ENCODE data around the gene TTLL3.
A peak's percentile ranks its signal among the peaks of the same experiment; 100 is the strongest.

Gene TTLL3

DNA sequence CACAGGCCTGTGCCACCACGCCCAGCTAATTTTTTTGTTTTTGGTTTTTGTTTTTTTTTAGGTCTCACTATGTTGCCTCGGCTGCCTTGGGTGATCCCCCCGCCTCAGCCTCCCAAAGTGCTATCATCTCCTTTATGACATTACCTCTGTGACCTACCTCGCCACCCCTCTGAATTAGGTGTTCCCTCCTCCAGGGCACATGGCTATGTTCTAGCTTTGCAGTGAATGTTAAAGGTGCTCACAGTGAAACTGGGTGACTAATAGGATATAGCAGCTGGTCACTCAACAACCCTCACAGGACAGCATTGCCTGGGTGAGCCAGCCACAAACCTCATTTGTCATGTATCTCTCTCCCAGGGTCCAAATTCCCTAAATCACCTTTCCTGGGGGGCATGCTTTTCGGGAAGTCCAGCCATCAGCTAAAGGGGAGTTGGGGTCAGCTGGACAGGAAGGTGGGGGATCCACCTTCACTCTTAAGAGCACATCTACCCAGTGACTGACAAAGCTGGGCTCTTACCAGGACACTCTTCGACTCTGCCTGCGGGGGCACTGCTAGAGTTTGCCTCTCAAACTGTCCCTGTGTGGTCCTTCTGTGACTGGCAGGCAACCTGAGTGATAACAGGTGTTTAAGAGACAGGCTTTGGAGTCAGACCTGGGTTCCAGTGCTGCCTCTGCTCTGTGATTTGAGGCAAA is 1.6 kb upstream of the TTLL3 start:
- DNase-seq, result peak; percentile 42

GRCh38 chr3:9809239-9809614 is 835 bp upstream of the TTLL3 start:
- DNase-seq, result no peak

DNA sequence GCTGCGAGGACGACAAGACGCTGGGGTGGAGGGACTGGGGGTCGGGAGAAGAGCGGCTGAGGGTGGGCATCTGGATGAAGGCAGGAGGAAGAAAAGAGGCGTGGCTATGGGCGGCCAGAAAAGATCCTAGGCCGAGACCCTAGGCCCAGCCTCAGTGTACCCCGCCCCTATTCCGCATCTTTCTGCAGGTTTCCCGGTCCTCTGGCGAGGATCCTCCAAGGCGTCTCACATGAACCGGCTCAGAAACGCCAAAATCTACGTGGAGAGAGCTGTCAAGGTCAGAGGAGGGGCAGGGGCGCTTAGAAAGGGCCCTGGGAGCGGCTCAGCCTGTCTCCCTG is 340 bp downstream of the TTLL3 start:
- no peak for DNase-seq

DNA sequence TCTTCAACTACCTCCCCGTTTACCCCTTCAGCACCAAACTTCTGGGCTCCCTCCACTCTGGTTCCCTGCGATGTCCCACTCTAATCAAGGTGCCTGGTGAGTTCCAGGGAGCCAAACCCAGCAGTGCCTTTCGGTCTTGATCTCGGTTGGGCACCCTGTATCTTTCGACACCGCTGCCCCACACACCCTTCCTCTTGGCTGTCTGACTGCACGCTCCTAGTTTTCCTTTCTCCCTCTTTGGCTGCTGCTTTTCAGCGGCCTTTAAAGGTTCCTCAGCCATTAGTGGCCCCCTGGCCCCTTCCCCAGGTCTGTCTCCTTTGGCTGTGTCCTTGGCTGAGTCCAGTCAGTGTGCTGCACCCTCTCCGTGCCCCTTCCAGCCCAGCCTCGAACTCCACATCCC is 784 bp downstream of the TTLL3 start:
- DNase-seq, result no peak

- no peak for DNase-seq
These were observed 2.9 kb downstream of the TTLL3 start for GRCh38 chr3:9812870-9813483.

DNA sequence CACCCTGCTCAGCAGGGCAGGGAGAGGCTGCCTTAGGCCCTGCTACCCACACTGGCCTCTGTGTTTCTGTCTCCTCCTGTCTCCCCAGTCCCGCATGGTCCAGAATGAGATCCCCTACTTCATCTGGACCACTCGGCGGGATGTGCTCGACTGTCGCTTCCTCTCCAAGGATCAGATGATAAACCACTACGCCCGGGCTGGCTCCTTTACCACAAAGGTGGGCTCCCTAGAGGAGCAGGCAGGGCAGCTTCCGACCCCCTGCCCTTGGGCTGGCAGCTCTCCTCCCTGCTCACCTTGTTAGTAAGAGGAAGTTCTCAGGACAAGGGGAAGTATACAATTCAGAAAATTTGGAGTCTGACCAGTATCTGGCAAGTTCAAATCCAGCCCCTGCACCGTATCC is 5.9 kb downstream of the TTLL3 start:
- no peak for DNase-seq

- DNase-seq, result no peak
These were observed 7.4 kb downstream of the TTLL3 start for GRCh38 chr3:9817436-9817835.

DNA sequence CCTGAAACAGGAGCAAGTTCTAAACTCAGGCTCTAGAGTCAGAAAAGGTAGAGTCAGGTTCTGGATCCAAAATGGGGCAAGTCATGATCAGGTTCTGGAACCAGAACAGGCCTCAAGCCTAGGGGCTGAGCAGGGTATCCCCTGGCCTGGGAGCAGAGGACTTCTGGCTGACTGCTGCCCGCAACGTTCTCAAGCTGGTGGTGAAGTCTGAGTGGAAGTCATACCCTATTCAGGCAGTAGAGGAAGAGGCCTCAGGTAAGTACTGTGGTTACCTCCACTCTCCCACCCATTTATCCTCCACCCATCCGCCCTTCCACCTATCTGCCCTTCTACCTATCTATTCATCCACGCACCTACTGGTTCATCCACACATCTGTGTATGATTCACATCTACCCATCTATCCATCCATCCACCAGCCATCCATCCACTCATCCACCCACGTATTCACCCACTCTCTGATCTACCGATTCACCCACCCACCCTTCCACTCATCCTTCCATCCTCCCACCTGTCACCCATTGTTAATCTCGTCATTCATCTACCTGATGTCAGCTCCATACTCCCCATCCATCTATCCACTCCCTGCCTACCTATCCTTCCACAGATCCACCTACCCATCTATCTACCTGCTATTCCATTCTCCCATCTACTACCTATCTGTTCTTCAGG is 8.7 kb downstream of the TTLL3 start:
- no peak for DNase-seq

- no peak for DNase-seq
These were observed 10.5 kb downstream of the TTLL3 start for GRCh38 chr3:9820543-9820942.

GRCh38 chr3:9820946-9821345 is 10.9 kb downstream of the TTLL3 start:
- no peak for DNase-seq

DNA sequence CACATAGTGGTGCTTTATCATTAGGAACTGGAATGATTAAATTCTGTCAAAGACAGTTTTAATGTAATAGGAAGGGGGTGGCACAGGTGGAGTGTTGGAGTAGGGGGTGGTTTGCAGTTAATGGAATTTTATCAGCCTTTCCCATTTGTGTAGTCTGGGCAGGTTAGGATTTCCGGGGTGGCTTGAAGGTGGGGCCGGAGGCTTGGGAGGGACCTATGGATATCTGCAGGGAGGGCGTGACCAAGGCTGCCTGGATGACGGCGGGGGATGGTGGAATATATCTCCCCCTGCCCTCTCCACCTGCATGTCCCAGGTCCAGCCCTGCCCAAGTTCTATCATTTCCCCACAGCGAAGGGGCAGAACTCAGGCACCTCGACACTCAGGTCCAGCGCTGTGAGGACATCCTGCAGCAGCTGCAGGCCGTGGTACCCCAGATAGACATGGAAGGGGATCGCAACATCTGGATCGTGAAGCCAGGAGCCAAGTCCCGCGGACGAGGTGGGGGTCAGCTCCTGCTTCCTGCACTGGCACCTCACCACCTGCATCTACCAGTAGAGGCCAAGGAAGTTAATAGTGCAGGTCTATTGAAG is 15.5 kb downstream of the TTLL3 start:
- no peak for DNase-seq

- DNase-seq, result no peak
These were observed 16.9 kb downstream of the TTLL3 start for GRCh38 chr3:9826815-9827573.

- DNase-seq, result no peak
These were observed 19.0 kb downstream of the TTLL3 start for GRCh38 chr3:9828801-9829755.

DNA sequence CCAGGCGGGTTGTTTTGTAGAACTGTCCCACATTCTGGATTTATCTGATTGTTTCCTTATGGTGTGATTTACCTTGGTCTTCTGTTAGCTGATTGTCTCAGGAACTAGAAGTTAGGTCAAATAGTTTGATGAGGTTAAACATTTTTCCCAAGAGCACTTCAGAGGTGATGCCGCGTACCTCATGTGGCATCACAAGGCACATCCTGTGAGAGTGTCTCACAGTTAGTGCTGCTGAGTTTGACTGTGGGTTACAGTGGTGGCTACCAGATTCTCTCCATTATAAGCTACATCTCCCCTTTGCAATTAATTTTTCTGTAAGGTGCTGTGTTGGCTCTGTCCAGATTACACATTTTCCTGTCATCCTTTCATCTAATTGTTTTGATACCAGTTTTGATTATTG is 21.2 kb downstream of the TTLL3 start:
- DNase-seq, result no peak

DNA sequence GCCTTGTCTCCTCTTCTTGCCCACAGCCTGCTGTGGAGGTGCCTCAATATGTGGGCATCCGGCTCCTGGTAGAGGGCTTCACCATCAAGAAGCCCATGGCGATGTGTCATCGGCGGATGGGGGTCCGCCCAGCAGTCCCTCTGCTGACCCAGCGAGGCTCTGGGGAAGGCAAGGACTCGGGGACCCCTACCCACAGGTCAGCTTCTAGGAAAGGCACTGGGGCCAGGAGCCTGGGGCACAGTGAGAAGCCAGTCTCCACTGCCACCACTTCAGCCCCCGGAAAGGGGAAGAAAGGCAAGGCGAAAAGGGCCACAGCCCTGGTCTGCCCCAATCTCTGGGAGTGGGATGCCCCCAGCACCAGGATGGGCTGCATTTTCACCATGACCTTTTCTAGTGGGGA is 23.0 kb downstream of the TTLL3 start:
- DNase-seq, result no peak

GRCh38 chr3:9834520-9835380 is 24.7 kb downstream of the TTLL3 start:
- no peak for DNase-seq

DNA sequence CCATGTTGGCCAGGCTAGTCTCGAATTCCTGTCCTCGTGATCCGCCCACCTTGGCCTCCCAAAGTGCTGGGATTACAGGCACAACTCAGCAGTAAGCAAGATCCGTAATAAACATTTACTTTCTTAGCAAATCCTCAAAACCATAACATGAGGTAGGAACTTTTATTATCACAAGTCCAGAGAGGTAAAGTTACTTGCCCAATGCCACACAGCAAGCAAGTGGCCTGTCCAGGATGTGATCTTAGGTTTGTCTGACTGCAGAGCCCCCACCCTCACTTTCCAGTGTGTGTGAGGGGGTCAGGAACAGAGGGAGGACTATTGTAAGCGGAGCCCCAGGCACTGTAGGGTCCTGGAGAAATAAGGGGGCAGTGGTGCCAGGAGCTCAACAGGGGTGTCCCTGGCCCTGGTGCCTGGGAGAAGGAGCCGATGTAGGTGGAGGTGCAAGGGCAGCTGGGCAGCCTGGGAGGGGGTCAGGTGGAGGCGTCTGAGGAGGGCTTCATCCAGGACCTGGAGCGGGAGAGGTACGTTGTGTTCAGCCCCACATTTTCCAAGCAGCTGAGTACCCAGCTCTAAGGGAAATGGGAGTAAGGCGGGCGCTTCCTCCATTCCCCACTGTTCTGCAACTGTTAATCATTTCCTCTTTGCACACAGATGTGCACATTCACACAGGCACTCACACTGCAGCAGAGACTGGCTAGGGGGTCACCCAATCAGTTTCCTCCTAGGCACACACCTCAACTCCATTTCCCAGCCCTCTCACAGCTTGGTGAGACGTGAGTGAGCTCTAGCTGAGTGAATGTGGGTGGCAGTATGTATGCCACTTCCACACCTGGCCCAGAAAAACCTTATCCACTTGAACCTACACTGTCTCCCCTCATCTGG is 27.9 kb downstream of the TTLL3 start:
- no peak for DNase-seq

GRCh38 chr3:9838856-9839255 is 28.8 kb downstream of the TTLL3 start:
- no peak for DNase-seq

DNA sequence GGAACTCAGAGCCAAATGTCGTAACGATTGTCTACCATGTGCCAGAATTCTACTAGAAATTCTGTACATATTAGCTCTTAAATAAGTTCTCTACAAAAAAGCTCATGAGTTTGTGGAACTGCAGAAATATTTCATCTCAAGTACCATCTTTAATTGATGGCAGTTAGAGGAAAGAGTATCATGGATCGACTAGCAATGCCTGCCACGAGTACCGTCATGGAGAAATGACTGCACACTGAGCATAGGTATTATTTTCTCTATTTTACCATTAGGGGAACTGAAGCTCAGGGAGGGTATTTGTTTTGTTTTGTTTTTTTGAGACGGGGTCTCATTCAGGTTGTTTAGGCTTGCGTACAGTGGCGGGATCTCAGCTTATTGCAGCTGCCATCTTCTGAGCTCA is 31.0 kb downstream of the TTLL3 start:
- DNase-seq, result no peak
